ENCODE measurements around the gene ERCC1.
"Not testable (repeated sequence)": the region's sequence is repeated elsewhere in the genome, so short reads cannot be mapped to it uniquely, and the experiment has no call there.

ERCC1 gene

DNA sequence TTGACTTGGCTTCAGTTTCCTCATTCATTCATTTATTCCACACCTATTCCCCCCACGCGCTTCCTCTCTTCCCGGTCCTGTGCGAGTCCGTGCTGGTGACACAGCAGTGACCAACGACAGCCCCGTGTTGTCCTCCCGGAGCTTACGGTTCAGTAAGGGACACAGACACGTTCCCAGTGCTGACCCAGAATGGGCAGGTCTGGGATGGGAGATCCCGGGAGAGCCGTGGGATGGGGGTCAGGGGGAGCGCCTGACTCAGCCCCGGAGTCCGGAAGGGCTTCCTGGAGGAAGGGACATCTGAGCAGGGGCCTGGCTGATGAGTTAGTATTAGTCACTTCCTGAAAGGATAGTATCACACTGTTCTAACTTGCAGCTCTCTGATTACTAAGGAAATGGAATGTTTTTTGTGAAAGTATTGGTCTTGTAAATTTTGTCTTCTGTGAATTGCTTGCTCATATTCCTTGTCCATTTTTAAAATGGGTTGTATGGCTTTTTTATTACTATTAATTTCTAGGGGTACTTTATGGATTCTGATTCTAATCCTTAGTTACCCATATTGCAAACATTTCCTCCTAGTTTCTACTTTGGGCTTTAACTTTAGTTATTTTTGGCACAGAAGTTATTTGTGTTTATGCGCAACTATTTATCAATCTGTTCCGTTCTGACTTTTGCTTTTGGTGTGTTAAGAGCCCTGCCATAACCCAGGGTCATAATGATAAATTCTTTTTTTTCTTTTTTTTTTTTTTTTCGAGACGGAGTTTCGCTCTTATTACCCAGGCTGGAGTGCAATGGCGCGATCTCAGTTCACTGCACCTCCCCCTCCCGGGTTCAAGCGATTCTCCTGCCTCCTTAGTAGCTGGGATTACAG is 708 bp upstream of the ERCC1 start:
- FAIRE-seq: no peak

DNA sequence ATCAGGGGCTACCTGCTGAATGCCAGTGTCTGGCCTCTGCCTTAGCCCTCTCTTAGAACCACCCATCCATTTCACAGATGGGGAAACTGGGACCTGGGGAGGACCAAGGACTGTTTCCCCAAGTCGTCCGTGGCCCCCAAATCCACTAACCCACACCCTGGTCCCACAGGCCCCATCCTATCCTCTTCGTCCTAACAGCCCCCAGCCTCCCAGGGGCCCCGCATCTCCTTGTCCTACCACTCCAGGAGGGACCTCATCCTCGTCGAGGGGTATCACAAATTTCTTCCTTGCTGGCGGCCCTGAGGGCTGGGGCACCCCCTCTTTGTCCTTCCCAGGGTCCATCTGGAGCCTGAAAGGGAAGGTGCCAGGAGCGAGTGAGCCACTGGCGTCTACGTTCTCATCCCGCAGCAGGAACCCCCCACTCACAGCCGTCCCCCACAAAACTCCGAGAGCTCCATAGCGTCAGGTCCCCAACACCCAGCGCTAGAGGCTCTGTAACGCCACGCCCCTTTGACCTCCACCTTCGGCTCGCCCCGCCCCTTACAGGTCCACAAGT is 606 bp downstream of the ERCC1 start:
- FAIRE-seq: no peak

DNA sequence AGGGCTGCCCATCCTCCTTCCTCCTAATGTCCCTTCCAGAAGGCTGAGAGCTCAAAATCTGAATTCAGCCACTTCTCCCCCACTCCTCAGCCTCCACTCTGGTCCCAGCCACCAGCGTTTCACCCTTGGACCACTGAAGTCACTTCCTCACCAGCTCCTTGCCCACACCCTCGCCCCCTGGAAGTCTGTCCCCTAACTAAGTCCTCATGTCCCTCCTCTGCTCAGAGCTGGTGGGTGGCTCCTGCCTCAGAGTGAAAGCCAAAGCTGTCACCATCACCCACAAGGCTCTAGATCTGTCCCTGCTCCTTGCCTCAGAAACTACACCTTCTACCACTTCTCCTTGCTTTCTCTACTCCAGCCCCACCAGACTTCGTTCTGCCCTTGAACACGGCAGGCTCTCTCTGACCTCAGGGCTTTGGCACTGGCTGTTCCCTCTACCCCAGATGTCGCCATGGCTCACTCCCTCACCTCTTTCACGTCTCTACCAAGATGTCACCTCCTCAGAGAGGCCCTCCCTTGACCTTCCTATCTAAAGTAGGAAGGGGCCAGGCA is 1.7 kb downstream of the ERCC1 start:
- no peak for FAIRE-seq

DNA sequence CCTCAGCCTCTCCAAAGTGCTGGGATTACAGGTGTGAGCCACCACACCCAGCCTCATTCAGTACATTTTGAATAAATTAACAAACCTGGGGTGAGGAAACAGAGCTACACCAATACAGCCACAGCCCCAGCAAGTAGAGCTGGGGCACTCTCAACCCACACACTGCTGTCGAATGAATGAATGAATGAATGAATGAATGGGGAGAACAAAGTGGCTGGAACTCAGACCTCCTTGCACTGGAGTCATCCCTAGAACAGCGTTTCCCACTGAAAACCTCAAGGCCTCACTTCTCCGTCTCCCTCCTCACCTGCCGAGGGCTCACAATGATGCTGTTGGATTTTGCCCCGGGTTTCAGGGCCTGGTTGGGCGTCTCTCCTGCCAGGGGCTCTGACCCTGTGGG is 2.8 kb downstream of the ERCC1 start:
- no peak for FAIRE-seq

DNA sequence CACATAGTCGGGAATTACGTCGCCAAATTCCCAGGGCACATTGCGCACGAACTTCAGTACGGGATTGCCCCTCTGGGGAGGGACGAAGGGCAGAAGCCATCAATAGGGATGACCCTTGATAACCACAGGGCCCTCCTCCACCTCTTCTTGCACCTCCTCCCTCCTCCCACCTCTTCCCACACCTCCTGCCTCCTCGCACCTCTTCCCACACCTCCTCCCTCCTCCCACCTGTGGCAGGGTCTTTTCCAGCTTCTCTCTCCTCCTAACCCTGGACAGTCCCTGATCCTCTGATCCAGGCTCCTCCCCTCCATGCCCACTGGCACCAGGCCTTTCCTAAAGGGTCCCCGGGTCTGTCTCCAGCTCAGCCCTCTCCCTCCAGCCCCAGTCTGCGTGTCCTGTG is 3.4 kb downstream of the ERCC1 start:
- FAIRE-seq: no peak

DNA sequence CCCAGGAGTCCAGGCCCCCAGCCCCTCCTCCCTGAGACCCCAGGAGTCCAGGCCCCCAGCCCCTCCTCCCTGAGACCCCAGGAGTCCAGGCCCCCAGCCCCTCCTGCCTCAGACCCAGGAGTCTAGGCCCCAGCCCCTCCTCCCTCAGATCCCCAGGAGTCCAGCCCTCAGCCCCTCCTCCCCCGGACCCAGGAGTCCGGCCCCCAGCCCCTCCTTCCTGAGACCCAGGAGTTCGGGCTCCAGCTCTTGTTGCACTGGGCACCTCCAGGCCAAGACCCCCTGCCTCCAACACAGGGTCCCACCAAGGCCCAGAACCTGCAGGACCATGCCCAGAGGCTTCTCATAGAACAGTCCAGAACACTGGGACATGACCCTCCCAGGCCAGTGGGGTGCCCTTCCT is 3.8 kb downstream of the ERCC1 start:
- FAIRE-seq: no peak

DNA sequence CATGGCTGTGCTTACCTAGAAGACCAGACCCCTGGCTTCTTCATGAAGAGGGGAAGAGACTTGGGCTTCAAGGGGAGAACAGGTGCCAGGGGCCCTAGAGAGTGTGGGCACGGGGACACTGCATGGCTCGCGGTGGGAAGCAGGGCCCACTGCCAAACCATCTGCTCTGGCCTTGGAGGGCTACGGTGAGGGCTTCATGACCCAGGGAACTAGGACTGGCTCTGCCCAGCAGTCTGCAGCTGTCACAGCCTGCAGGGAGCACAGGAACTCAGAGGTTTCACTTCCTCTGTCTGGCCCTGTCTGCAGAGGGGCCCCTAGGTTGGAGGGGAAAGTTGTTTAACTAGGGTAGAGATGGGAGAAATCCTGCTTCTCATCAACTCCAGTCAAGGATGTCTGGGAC is 4.3 kb downstream of the ERCC1 start:
- FAIRE-seq: no peak

DNA sequence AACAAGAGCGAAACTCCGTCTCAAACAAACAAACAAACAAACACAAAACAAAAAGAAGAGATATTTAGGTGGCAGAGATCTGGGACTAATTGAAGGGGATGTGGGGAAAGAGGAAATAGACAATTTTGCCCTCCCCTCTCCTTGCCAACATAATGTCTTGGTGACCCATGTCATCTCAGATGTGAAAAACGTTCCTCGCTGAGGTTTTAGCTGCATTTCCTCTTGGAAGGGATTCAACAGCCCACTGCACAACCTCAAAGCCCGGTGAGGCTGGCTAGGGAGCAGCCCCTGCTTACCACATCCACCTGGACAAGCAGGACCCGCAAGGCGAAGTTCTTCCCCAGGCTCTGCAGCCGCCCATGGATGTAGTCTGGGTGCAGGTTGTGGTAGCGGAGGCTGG is 4.9 kb downstream of the ERCC1 start:
- no peak for FAIRE-seq

DNA sequence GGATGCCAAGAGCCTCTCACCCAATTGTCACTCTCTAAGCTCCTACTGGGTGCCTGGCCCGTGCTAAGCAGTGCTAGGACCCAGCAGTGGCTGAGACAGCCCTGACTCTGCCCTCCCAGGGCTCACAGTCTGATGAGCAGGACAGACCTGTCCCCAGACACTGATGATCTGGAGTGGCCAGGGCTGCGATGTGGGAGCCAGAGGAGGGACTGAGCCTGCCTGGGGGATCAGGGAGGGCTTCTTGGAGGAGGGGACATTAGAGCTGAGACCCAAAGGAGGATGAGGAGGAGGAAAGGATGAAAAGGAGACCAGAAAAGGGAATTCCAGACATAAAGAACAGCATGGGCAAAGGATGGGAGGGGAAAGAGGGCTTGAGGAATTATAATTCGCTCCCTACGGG is 6.6 kb downstream of the ERCC1 start:
- no peak for FAIRE-seq

DNA sequence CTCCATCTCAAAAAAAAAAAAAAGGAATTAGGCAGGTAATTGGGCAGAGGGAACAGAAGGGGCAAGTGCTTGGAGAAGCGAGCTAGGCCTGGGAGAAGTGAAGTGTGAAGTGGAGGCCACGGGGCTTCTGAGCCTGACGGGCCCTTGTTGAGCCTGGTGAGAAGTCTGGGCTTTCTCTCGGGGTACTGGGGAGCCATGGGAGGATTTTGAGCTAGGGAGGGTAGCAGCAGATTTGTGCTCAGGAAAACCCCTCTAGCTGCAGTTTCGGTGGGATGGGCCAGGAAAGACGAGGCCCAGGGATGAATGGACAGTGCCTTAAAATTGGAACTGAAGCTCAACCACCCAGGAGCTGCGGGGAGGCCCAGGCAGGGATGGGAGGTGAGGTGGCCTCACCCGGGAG is 9.2 kb downstream of the ERCC1 start:
- FAIRE-seq: no peak

DNA sequence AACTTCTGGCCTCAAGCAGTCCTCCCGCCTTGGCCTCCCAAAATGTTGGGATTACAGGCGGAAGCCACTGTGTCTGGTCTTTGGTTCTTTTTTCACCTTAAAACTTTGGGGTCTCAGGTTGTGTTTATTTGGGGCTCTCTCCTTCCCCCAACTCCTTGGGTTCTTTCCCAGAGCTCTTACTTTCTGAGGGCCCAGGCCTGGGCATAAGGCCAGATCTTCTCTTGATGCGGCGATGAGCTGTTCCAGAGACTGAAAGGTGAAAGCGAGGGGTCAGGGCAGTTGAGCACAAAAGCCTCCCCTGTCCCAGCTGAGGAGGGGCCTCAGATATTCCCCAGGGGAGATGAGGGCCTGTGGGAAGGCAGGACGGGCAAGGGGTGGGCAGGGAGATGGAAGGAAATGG is 10.2 kb downstream of the ERCC1 start:
- no peak for FAIRE-seq

DNA sequence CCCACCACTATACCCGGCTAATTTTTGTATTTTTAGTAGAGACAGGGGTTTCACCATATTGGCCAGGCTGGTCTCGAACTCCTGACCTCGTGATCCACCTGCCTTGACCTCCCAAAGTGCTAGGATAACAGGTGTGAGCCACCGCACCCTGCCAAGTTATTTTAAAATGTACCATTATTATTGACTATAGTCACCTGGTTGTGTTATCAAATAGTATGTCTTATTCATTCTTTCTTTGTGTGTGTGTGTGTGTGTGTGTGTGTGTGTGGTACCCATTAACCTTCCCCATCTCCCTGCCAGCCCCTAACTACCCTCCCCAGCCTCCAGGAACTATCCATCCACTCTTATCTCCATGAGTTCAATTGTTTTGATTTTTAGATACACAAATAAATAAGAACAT is 13.4 kb downstream of the ERCC1 start:
- FAIRE-seq: not testable (repeated sequence)

DNA sequence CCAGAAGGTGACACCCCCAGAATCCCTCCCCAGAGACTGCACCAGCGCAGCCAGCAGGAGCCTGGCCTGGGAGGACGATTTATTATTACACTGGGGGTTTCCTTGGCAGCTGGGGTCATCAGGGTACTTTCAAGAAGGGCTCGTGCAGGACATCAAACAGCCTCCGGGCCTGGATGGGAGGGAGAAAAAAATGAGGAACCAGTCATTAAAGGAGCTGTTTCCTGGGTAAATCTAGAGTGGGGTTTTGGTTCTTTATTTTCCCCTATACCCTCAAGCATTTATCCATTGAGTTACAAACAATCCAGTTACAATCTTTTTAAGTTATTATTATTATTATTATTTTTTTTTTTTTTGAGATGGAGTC is 14.2 kb downstream of the ERCC1 start:
- no peak for FAIRE-seq

DNA sequence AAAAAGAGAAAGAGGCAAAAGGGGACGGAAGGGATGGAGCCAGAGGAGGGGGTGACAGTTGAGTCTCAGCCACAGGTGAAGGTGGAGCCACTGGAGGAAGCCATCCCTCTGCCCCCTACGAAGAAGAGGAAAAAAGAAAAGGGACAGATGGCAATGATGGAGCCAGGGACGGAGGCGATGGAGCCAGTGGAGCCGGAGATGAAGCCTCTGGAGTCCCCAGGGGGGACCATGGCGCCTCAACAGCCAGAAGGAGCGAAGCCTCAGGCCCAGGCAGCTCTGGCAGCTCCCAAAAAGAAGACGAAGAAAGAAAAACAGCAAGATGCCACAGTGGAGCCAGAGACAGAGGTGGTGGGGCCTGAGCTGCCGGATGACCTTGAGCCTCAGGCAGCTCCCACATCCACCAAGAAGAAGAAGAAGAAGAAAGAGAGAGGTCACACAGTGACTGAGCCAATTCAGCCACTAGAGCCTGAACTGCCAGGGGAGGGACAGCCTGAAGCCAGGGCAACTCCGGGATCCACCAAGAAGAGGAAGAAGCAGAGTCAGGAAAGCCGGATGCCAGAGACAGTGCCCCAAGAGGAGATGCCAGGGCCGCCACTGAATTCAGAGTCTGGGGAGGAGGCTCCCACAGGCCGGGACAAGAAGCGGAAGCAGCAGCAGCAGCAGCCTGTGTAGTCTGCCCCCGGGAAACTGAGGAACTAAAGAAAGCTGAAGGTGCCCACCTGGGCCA is 14.7 kb downstream of the ERCC1 start:
- FAIRE-seq: no peak

DNA sequence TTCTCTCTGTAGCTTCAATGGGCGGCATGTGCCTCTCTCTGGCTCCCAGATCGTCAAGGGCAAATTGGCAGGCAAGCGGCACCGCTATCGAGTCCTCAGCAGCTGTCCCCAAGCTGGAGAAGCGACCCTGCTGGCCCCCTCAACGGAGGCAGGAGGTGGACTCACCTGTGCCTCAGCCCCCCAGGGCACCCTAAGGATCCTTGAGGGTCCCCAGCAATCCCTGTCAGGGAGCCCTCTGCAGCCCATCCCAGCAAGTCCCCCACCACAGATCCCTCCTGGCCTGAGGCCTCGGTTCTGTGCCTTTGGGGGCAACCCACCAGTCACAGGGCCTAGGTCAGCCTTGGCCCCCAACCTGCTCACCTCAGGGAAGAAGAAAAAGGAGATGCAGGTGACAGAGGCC is 15.6 kb downstream of the ERCC1 start:
- no peak for FAIRE-seq

DNA sequence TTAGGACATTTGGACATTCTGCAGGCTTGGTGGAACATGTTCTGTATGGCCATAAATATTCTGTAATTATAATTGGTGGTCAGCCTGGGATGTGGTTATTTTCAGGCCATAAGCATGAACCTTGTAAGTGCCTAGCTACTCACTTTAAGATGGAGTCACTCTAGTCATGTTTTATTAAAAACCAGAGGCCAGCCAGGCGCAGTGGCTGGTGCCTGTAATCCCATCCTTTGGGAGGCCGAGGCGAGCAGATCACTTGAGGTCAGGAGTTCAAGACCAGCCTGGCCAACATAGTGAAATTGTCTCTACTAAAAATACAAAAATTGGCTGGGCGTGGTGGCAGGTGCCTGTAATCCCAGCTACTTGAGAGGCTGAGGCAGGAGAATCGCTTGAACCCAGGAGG is 16.1 kb downstream of the ERCC1 start:
- FAIRE-seq: not testable (repeated sequence)

DNA sequence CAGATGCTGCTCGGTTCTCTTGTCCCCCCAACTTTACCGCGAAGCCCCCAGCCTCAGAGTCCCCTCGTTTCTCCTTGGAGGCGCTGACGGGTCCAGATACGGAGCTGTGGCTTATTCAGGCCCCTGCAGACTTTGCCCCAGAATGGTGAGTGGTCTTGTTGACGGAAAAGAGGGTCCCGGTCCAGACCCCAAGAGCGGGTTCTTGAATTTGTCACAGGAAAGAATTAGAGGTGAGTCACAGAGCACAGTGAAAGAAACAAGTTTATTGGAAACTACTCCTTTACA is 16.7 kb downstream of the ERCC1 start:
- no peak for FAIRE-seq

DNA sequence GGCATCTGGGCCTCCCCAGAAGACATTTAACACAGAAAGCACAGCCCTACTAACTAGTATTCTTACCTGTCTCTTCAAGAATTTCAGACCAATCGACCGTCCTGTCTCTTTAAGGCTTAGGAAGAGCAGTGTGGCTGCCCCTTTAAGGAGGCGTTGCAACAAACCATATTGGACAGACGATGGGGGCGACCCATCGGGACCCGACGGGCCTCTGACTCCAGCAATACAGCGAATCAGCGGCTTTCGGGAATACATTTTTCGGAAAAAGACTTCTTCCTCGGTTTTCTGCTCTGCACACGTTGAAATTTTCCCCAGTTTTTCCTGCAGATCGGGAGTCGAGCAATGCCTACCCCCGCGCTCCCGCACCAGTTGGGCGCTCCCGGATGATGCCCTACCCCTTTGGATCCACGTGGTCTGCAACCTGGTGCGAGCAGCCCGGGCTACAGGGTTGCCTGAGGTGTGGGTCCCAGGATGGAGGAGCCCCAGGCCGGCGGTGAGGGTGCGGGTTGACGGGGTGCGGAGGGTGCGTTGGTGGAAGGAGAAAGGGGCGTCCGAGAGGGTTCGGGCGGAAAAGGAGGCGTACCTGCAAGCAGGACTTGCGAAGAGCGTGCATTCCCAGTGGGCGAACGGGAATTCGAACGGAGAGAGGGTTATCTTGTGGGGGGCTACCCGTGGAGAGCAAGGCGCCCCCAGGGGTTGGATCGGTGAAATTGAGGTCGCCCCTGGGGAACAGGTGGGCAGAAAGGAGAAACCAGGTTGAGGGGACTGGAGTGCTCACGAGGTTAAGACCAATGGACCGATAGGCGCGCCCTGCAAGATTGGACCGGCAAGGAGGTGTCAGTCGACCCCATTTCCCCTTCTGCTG is 17.3 kb downstream of the ERCC1 start, which contains the start of gene POLR1G:
Gene POLR1G, plus strand, starts transcription at position 419 of the 865 bp plus-strand sequence. Its CDS starts 53 bp downstream, at position 472.
- peak; percentile 89 for FAIRE-seq

DNA sequence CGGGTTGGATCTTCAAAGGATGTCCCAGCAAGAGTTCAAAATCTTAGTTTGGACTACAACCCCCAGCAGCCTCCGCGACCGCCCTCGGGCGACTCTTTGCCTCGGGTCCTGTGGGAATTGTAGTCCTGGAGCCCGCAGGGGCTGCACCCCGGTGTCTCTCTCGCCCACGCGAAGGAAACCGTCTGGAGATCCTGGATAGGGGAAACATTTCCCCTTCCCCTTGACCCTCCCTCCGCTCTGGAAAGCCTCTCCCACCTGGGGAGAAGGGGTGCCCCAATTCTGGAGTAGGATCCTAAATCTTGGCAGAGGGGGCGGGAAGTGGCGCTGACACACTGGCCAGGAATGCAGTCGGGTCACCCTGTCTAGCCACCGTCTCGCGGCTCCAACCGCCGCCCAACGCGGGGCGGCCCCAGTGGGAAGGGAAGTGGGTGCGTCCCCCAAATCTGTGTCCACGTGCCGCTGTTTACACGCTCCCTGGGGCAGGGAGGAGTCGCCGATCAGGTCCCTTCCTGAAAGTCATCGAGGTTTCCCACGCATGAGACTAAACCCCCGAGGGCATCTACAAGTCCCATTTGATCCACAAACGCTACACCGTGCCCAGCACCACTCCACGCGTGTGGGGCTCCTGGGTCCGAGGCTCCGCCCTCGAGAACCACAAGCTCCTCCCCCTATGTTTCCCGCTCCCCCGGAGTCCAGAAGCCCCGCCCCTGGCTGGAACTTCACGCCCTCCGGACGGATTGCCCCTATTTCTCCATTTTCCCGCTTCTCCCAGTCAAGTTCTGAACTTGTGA is 18.1 kb downstream of the ERCC1 start:
- FAIRE-seq: no peak

DNA sequence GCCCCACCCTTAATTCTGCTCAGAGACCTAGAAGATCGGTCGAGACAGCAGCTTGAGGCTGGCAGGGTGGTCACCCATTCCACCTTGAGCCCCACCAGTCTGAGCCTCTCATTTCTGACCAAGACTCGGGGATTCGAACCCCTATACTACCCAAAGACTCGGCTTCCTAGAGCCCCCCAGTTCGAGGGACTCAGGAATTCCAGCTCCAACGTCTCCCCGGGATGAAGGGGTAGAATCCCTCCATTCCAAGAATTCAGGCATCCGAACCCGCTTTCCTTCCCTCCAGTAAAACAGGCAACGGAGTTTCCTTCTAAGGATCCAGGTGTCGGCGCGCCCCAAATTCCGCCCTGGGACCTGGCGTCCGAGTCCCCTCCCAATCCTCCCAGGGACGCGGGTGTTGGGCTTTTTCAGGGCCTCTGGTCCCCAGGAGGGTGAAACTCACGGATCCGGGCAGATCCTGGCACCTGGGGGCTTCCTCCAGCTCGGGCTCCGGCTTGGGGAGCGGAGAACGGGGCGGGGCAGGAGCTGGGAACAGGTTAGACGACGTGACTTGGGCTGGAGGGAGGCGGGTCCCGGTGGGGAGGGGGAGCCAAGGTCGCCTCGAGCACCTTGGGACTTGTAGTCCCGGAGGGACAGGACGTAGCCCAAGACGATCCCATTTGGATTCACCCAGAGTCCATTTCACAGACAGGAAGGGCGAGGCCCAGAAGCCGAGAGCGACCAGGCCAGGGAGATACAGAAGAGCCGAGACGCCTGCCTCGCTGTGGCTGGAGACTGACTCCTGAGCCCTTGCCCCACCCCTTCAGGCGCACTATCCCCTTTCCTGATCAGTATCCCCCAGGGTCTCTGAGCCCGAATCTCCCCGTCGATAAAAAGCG is 18.9 kb downstream of the ERCC1 start, which contains the start of gene PPP1R13L:
Gene PPP1R13L, minus strand, starts transcription at position 513 of the 878 bp plus-strand sequence. CDS start 6,751 bp downstream, outside the sequence.
- FAIRE-seq: no peak

Data from islet of Langerhans (tissue), 1 donor.